GM18526 (cell line): ENCODE measurements around the gene PAPSS2.

Experiments used
- POLR2A ChIP-seq: IDR thresholded peaks from 3 replicates; pipeline ENCODE4 v1.6.1; 2011; ENCODE audit not compliant: insufficient read length; ENCODE audit errors: extremely low read depth

The PAPSS2 gene

DNA sequence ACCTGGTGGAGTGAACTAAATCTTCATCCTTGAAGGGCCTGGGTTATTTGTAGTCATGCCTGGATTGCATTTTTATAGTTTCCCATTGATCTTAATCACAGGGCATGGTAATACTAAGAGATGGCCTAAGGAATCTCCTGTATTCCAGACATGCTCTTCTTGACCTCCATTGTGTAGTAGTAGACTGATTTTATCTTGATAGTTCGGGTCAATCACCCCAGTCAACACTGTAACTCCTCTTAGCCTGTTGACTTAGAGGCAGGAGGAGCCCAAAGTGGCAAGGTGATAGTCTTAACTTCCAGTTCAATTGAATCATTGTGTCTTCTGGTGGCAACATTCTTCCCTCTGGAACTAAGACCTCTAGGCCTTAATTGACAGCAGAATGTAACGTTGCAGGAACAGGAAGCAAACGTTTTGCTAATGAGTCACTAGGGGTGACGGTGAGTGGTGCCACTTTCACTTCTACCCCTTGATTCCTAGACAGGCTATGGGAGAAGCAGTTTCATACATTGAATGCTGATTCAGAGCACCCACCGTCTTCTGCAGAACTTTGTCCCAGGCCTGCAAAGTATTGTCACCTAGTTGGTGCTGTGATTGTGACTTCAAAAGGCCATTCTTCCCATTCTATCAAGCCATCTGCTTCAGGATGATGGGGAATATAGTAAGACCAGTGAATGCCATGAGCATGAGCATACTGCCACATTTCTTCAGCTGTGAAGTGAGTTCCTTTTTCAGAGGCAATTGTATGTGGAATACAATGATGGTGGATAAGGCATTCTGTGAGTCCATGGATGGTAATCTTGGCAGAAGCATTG lies 24.0 kb upstream of the PAPSS2 start:
- no peak for TF ChIP-seq POLR2A

DNA sequence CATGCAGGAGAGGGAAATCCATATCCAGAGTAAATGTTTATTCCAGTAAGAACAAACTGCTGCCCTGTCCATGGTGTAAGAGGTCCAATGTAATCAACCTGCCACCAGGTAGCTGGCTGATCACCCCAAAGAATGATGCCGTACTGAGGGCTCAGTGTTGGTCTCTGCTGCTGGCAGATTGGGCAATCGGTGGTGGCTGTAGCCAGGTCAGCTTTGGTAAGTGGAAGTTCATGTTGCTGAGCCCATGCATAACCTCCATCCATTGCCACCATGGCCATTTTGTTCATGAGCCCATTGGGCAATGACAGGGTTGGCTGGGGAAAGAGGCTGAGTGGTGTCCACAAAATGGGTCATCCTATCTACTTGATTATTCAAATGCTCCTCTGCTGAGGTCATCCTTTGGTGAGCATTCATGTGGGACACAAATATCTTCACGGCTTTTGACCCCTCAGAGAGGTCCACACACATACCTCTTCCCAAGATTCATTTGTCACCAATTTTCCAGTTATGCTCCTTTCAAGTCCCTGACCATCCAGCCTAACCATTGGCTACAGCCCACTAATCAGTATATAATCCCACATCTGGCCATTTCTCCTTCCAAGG lies 23.3 kb upstream of the PAPSS2 start:
- TF ChIP-seq POLR2A = no peak

GRCh38 chr10:87639493-87639892 lies 20.2 kb upstream of the PAPSS2 start:
- no peak for TF ChIP-seq POLR2A

GRCh38 chr10:87640043-87640442 lies 19.6 kb upstream of the PAPSS2 start:
- no peak for TF ChIP-seq POLR2A

GRCh38 chr10:87642486-87642885 lies 17.2 kb upstream of the PAPSS2 start:
- no peak for TF ChIP-seq POLR2A

GRCh38 chr10:87642988-87643387 lies 16.7 kb upstream of the PAPSS2 start:
- no peak for TF ChIP-seq POLR2A

- TF ChIP-seq POLR2A = no peak
Measured at GRCh38 chr10:87643920-87644319, 15.8 kb upstream of the PAPSS2 start.

- TF ChIP-seq POLR2A = no peak
Measured at GRCh38 chr10:87646192-87646909, 13.3 kb upstream of the PAPSS2 start.

- no peak for TF ChIP-seq POLR2A
Measured at GRCh38 chr10:87646935-87647334, 12.7 kb upstream of the PAPSS2 start.

- TF ChIP-seq POLR2A = no peak
Measured at GRCh38 chr10:87650838-87651589, 8.7 kb upstream of the PAPSS2 start.

DNA sequence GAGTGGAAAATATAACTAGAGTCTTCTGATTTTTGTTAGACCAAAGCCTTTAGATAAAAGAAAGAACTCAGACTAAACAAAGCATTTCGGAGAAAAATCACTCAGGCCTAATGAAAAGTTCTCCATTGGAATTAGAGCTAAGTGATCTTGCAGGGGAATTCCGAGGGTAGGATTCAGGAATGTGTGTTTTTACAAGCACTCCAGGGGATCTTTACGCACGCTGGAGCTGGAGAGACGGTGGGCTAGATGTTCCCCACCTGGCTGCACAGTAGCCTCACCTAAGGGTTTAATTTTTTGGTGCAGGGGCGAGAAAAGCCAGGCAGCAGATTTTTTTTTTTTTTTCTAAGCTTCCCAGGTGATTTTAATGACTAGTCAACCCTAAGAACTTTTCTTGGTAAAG lies 7.9 kb upstream of the PAPSS2 start:
- no peak for TF ChIP-seq POLR2A

DNA sequence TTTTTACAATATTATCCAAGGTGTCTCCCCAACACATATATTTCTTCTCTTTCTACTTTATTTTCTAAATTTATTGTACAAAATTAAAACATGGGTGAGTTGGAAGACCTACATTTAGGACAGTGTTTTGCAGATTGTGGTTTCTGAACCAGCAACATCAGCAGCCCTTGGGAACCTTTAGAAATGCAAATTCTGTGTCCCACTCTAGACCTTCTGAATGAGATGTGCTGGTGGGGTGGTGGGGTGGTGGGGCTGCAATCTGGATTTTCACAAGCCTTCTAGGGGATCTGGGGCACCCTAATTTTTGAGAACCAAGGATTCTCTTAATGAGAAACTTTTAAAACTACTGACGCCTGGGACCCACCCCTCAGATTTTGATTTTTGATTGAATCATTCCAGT lies 7.4 kb upstream of the PAPSS2 start:
- TF ChIP-seq POLR2A = no peak

DNA sequence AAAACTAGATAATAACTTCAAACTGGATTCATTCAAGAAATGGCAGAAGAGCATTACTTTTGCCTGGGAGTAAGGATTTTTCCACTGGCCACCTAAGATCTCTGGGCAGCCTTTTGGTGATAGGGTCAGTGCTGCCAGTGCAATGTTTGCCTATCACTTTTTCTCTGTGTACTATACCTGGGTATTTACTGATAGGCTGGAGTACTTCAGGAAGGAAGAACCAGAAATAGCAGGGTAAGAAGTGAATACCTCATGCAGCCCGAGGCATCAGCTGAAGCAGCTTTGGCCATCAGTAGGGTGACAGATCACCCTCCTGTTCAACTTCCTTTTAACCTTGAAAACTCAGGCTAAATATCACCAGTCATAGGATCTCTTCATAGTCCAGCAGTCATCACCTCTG lies 5.5 kb upstream of the PAPSS2 start:
- no peak for TF ChIP-seq POLR2A

DNA sequence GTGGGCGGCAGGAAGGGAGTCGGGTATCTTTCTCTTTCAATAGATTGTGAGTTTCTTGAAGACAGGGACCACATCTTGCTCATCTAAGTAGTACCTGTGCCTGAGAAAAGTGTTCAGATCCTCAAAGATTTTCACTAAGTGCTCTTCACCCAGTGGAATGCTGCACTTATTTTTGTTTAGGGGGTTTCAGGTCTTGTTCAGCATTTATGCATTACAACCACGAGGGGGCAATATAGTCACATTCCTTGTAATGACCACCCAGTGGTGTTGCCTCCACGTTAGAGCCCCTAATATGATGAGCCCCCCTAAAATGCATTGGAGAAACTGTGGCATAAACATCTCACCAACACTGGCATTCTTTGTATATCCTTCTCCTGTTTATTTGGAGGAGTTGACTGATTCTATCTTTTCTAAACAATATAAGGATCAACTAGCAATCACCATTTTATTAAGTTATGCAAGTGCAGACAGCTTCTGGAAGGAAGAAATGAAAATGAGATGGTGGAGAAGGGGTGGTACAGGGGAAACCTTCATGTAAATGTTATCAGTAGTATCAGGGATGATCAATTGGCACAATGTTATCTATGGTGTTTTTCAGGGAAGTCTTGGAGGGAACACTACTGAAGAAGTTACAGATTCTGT lies 3.1 kb upstream of the PAPSS2 start:
- TF ChIP-seq POLR2A = no peak

DNA sequence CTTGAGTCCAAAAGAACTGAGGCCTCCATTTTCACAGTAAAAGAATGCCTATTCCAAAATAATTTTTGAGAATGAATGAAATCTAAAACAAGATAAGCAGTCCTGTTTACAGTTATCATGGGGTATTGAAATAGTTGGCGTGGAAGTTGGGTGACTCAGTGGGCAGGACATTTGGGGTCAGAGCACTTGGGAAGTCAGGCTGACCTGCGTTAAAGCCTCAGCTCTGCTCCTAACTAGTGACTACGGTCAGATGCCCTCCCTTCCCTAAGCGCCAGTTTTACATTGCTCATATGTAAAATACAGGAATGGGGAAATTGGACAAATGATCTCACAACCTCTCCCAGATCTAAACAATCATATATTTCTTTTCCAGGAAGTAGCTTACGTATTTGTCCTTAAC lies 2.3 kb upstream of the PAPSS2 start:
- no peak for TF ChIP-seq POLR2A
